Measurements from ENCODE around the gene ZNF75A. TPM values are rescaled to one million over a fixed set of nuclear protein-coding genes. Genes with fewer than 3 reads are reported as not detected.

ZNF75A gene
- total and polyA plus RNA-seq, 2 of the 4 experiments (the other 2 are of a cell fraction) = 14.6 to 15.4 TPM

- H4K5ac ChIP-seq (ENCODE audit: low read depth, low read length) = no peak overlapping the region
- H3K27me3 ChIP-seq (ENCODE audit: control insufficient read depth, insufficient read depth, low read length) = no peaks in the 10 kb centered on the region
- no peaks in the 10 kb centered on the region for H4K20me1 ChIP-seq (ENCODE audit: insufficient read depth, low read length)
- H3K18ac ChIP-seq (ENCODE audit: low read depth, low read length) = no peak overlapping the region
- no peak overlapping the region for H4K91ac ChIP-seq (ENCODE audit: insufficient read depth, low read depth, low read length)
- H3K4me2 ChIP-seq (ENCODE audit: low read depth, low read length) = no peak overlapping the region
- H3K9me1 ChIP-seq (ENCODE audit: insufficient read depth, low read length) = no peaks in the 10 kb centered on the region; the same call in 1 of the 2 replicates
- no peak overlapping the region for H3K14ac ChIP-seq (replicated peaks; ENCODE audit: low read depth, low read length)
- H3K27ac ChIP-seq (ENCODE audit: insufficient read depth, low read length) = no peak overlapping the region
- ATAC-seq (ENCODE audit: low read depth) (no peak), DNase-seq (no peak)
- no peak overlapping the region for H3K9ac ChIP-seq (ENCODE audit: low read depth, low read length)
- intact Hi-C loops (cut with micrococcal nuclease) (no loop called here), dilution Hi-C loops (cut with HindIII; ENCODE audit: low sequenced_read_pairs, unreplicated experiment) (no loop called here), in situ Hi-C loops (cut with MboI; ENCODE audit: low sequenced_read_pairs) (no loop called here)
- WGBS, 2 experiments (ENCODE audit: extremely low coverage in 2 of 2, insufficient read length in 1 of 2) = no CpG with 5 or more reads among the region's 1 CpG
- H2BK15ac ChIP-seq (ENCODE audit: low read depth, low read length) = no peak overlapping the region
- no peaks in the 10 kb centered on the region for H3K36me3 ChIP-seq (ENCODE audit: control insufficient read depth, insufficient read depth, low read length)
- 0 out of 2 replicates have a peak, but pooled peaks cover 2% of the 10 kb centered on the region for H3K4me1 ChIP-seq (ENCODE audit: control insufficient read depth, insufficient read depth, low read length)
- no peak overlapping the region for H2BK20ac ChIP-seq (ENCODE audit: low read depth, low read length)
- no peak overlapping the region for H2BK5ac ChIP-seq (ENCODE audit: low read depth, low read length, poor library complexity, severe bottlenecking)
- CTCF ChIA-PET = no interaction called here
- no peak overlapping the region for H3K4me3 ChIP-seq (ENCODE audit: insufficient read depth, low read depth, low read length)
- peaks cover 0 to 5% of the 10 kb centered on the region in 2 experiments; a peak in 2 of 4 replicates for H3K79me1 ChIP-seq (ENCODE audit: low read depth in 1 of 2, low read length in 2 of 2)
- H3K9me3 ChIP-seq (ENCODE audit: control insufficient read depth, insufficient read depth, low read length) = no peaks in the 10 kb centered on the region
- H3K4ac ChIP-seq (ENCODE audit: low read depth, low read length) = no peak overlapping the region
- H3K23ac ChIP-seq (ENCODE audit: low read depth, low read length) = no peak overlapping the region
- TF ChIP-seq CEBPB (IDR thresholded peaks at IDR 0.05; ENCODE audit: low read depth, low read length) (no peak), RAD21 (IDR thresholded peaks at IDR 0.05; ENCODE audit: low read length) (no peak), RFX5 (IDR thresholded peaks at IDR 0.05; ENCODE audit: low read depth, low read length) (no peak), MXI1 (IDR thresholded peaks at IDR 0.05; ENCODE audit: borderline replicate concordance, low read depth, low read length) (no peak), NFE2L2 (IDR thresholded peaks at IDR 0.05; ENCODE audit: low read depth, low read length) (no peak), USF2 (IDR thresholded peaks at IDR 0.05; ENCODE audit: low read depth, low read length) (no peak), RCOR1 (IDR thresholded peaks at IDR 0.05; ENCODE audit: insufficient replicate concordance, low read length) (no peak), MAFK (IDR thresholded peaks at IDR 0.05; ENCODE audit: low read depth, low read length) (no peak), CHD1 (IDR thresholded peaks at IDR 0.05; ENCODE audit: low read depth, low read length) (no peak), MAZ (IDR thresholded peaks at IDR 0.05; ENCODE audit: borderline replicate concordance, low read depth, low read length) (no peak), FOS (IDR thresholded peaks at IDR 0.05; ENCODE audit: low read depth, low read length) (no peak), SMC3 (IDR thresholded peaks at IDR 0.05; ENCODE audit: low read depth, low read length) (no peak)
- TF ChIP-seq, protein P1, sequence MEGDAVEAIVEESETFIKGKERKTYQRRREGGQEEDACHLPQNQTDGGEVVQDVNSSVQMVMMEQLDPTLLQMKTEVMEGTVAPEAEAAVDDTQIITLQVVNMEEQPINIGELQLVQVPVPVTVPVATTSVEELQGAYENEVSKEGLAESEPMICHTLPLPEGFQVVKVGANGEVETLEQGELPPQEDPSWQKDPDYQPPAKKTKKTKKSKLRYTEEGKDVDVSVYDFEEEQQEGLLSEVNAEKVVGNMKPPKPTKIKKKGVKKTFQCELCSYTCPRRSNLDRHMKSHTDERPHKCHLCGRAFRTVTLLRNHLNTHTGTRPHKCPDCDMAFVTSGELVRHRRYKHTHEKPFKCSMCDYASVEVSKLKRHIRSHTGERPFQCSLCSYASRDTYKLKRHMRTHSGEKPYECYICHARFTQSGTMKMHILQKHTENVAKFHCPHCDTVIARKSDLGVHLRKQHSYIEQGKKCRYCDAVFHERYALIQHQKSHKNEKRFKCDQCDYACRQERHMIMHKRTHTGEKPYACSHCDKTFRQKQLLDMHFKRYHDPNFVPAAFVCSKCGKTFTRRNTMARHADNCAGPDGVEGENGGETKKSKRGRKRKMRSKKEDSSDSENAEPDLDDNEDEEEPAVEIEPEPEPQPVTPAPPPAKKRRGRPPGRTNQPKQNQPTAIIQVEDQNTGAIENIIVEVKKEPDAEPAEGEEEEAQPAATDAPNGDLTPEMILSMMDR (conservative IDR thresholded peaks at IDR 0.05; ENCODE audit: low read depth, low read length) = no peak
- POLR2A ChIA-PET (ENCODE audit: unreplicated experiment) = no interaction called here
- no peak overlapping the region for H4K8ac ChIP-seq (ENCODE audit: low read depth in 2 of 2, low read length in 2 of 2)
- H2AFZ ChIP-seq (replicated peaks; ENCODE audit: low read length, poor library complexity) = no peak overlapping the region
- no peak overlapping the region for H2AK9ac ChIP-seq (replicated peaks; ENCODE audit: low read depth, low read length, poor library complexity)
- H3K56ac ChIP-seq (ENCODE audit: extremely low read depth, insufficient read depth, low read length) = no peak overlapping the region
- no peak overlapping the region for H2BK120ac ChIP-seq (ENCODE audit: low read depth, low read length)
- H2AK5ac ChIP-seq (ENCODE audit: low read depth, low read length) = no peak overlapping the region
- BruUV-seq (replicated peaks) = no TSS peak
Measured at GRCh38 chr16:3268294-3268693, 37.0 kb upstream of the ZNF75A start.

Data from IMR-90 (cell line).